NCI-H446 (cell line): ENCODE measurements around the gene KLK2.

Experiments
- DNase-seq, 2 experiments: peaks; one replicate each; lab custom pipeline; 2025; lab: John Stamatoyannopoulos, UW

Gene KLK2

GRCh38 chr19:50873056-50873455 lies at the start of gene KLK2:
Gene KLK2, plus strand, starts transcription at chr19:50873439. Its CDS starts 35 bp downstream, at chr19:50873474.
- DNase-seq, result no peak

- no peak for DNase-seq
These were observed 46.6 kb upstream of the KLK2 start for GRCh38 chr19:50826492-50827240.

GRCh38 chr19:50827476-50827875 lies 45.8 kb upstream of the KLK2 start:
- DNase-seq, result no peak

- DNase-seq, result no peak
These were observed 43.4 kb upstream of the KLK2 start for GRCh38 chr19:50829801-50830200.

- DNase-seq, result no peak
These were observed 42.8 kb upstream of the KLK2 start for GRCh38 chr19:50830266-50831025.

- DNase-seq, result no peak
These were observed 42.2 kb upstream of the KLK2 start for GRCh38 chr19:50831026-50831396.

- no peak for DNase-seq
These were observed 40.6 kb upstream of the KLK2 start for GRCh38 chr19:50832666-50833065.

GRCh38 chr19:50833117-50833801 lies 40.0 kb upstream of the KLK2 start, which contains the start of gene KLK15:
Gene KLK15, minus strand, starts transcription at chr19:50833574. Its CDS starts 2,082 bp downstream, at chr19:50831492.
- no peak for DNase-seq

- DNase-seq, result no peak
These were observed 39.5 kb upstream of the KLK2 start for GRCh38 chr19:50833802-50834167.

- DNase-seq, result no peak
These were observed 38.0 kb upstream of the KLK2 start for GRCh38 chr19:50835103-50835784.

- peak in 1 of 2 experiments; percentile 71 for DNase-seq
These were observed 37.3 kb upstream of the KLK2 start for GRCh38 chr19:50835785-50836542.

GRCh38 chr19:50836543-50837195 lies 36.6 kb upstream of the KLK2 start:
- DNase-seq, result no peak

- DNase-seq, result no peak
These were observed 35.9 kb upstream of the KLK2 start for GRCh38 chr19:50837300-50837699.

GRCh38 chr19:50838239-50838638 lies 35.0 kb upstream of the KLK2 start:
- no peak for DNase-seq

GRCh38 chr19:50839712-50840655 lies 33.3 kb upstream of the KLK2 start:
- no peak for DNase-seq

- DNase-seq, result no peak
These were observed 31.1 kb upstream of the KLK2 start for GRCh38 chr19:50842130-50842529.

GRCh38 chr19:50843205-50843604 lies 30.0 kb upstream of the KLK2 start:
- no peak for DNase-seq

GRCh38 chr19:50843701-50844221 lies 29.5 kb upstream of the KLK2 start:
- DNase-seq, result no peak

- DNase-seq, result no peak
These were observed 28.8 kb upstream of the KLK2 start for GRCh38 chr19:50844296-50844935.
